Cardiac muscle cell (in vitro differentiated cells and primary cell): Measurements from ENCODE around the gene KLHL21. TPM values are rescaled to one million over a fixed set of nuclear protein-coding genes. Genes with fewer than 3 reads are reported as not detected.

Source experiments
- DNase-seq, 2 donors: peaks; one replicate each; pipeline versions ENCODE4 v3.0.0 to v3.0.0-alpha.2; 2010 to 2017; ENCODE audit warnings: low read depth in 1 of 2, low spot score in 1 of 2
- H3K27ac ChIP-seq: fragments of 200-600 bp; sonication (generic); 2 replicates; pipeline ENCODE4 v1.5.1; 2016
- H3K27me3 ChIP-seq: fragments of 200-600 bp; sonication (generic); 2 replicates; pipeline ENCODE4 v1.6.0; 2016; ENCODE audit warnings: control low read depth
- H3K36me3 ChIP-seq: fragments of 200-600 bp; sonication (generic); 2 replicates; pipeline ENCODE4 v1.5.1; 2016; ENCODE audit warnings: control low read depth
- H3K4me1 ChIP-seq: fragments of 200-600 bp; sonication (generic); 2 replicates; pipeline ENCODE4 v1.8.1; 2017; ENCODE audit warnings: low read depth, mild to moderate bottlenecking, mixed run types
- H3K4me3 ChIP-seq: fragments of 200-600 bp; sonication (generic); 2 replicates; pipeline ENCODE4 v1.5.1; 2016; ENCODE audit warnings: mild to moderate bottlenecking
- H3K9me3 ChIP-seq: fragments of 200-600 bp; sonication (generic); 2 replicates; pipeline ENCODE4 v1.5.1; 2017; ENCODE audit warnings: low read depth, mild to moderate bottlenecking, control low read depth
- polyA plus RNA-seq: library from polyadenylated mRNA; unstranded; fragments of >200 nt; fragmentation: Nextera tagmentation; extraction: Ambion mirVana; gene quantifications from 2 replicates; pipeline ENCODE4 v1.2.1, GENCODE V29; 2016
- total RNA-seq: library from RNA; depleted of rRNA; stranded (reverse); fragments of >200 nt; gene quantifications from 2 replicates; pipeline ENCODE4 v1.2.3, GENCODE V29; 2016
- TF ChIP-seq, protein P1 (sequence below): IDR thresholded peaks from 2 replicates; pipeline ENCODE4 v1.5.1; 2012; ENCODE audit warnings: low read depth, mild to moderate bottlenecking, low read length

KLHL21 gene
- total and polyA plus RNA-seq, 2 experiments from 2014 or later: 40.6 to 90.5 TPM

- H3K4me1 ChIP-seq: peaks cover 19% of the 10 kb centered on the region
- H3K27ac ChIP-seq: peak overlapping the region; percentile 91
- TF ChIP-seq, protein P1, sequence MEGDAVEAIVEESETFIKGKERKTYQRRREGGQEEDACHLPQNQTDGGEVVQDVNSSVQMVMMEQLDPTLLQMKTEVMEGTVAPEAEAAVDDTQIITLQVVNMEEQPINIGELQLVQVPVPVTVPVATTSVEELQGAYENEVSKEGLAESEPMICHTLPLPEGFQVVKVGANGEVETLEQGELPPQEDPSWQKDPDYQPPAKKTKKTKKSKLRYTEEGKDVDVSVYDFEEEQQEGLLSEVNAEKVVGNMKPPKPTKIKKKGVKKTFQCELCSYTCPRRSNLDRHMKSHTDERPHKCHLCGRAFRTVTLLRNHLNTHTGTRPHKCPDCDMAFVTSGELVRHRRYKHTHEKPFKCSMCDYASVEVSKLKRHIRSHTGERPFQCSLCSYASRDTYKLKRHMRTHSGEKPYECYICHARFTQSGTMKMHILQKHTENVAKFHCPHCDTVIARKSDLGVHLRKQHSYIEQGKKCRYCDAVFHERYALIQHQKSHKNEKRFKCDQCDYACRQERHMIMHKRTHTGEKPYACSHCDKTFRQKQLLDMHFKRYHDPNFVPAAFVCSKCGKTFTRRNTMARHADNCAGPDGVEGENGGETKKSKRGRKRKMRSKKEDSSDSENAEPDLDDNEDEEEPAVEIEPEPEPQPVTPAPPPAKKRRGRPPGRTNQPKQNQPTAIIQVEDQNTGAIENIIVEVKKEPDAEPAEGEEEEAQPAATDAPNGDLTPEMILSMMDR: no peak
- H3K36me3 ChIP-seq: no peaks in the 10 kb centered on the region
- no peaks in the 10 kb centered on the region for H3K27me3 ChIP-seq
- H3K4me3 ChIP-seq: no peak overlapping the region
- DNase-seq: no peak
- H3K9me3 ChIP-seq: no peaks in the 10 kb centered on the region
Measured at GRCh38 chr1:6577831-6578525, 24.7 kb downstream of the KLHL21 start.

GRCh38 chr1:6574818-6575217, 27.9 kb downstream of the KLHL21 start:
- Histone ChIP-seq H3K27me3 (no peaks in the 10 kb centered on the region), H3K36me3 (no peaks in the 10 kb centered on the region), H3K4me3 (no peak overlapping the region), H3K27ac (no peak overlapping the region), H3K9me3 (no peaks in the 10 kb centered on the region), H3K4me1 (peaks cover 5% of the 10 kb centered on the region)
- no peak for DNase-seq
- TF ChIP-seq, protein P1: no peak

GRCh38 chr1:6574025-6574620, 28.5 kb downstream of the KLHL21 start:
- TF ChIP-seq, protein P1: no peak

DNA sequence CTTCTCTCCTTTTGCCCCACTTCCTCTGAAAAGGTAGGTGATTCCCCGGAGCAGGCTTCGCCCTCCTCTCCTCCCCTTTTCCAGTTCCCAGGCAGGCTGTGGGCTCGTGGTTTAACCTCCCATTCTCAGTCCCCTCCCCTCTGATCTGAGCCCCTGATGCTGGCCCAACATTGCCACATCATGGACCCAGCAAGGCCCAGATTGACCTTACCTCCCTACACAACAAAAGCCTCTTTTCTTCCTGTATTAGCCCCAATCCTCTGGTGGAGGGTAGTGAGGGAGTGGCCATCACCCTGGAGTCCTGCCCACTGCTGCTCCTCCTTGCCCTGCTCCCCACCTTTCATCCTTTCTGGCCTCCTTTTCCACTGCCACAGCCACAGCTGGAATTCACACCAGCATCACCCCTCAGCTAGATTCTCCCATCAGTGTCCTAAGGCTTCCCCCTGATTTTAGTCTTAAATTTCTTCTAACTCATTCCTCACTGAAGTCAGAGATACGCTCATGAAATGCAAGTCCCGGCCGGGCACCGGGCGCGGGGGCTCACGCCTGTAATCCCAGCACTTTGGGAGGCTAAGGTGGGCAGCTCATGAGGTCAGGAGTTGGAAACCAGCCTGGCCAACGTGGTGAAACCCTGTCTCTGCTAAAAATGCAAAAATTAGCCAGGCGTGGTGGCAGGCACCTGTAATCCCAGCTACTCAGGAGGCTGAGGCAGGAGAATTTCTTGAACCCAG, 29.9 kb downstream of the KLHL21 start:
- no peaks in the 10 kb centered on the region for H3K4me1 ChIP-seq
- H3K27ac ChIP-seq: no peak overlapping the region
- no peak overlapping the region for H3K4me3 ChIP-seq
- DNase-seq: no peak
- no peaks in the 10 kb centered on the region for H3K36me3 ChIP-seq
- H3K27me3 ChIP-seq: no peaks in the 10 kb centered on the region
- H3K9me3 ChIP-seq: no peaks in the 10 kb centered on the region
- TF ChIP-seq, protein P1: no peak

More at GRCh38 chr1:6574025-6574620, 28.5 kb downstream of the KLHL21 start:
- no peaks in the 10 kb centered on the region for H3K9me3 ChIP-seq
- no peaks in the 10 kb centered on the region for H3K27me3 ChIP-seq
- no peak for DNase-seq
- H3K4me3 ChIP-seq: no peak overlapping the region
- H3K27ac ChIP-seq: no peak overlapping the region
- H3K4me1 ChIP-seq: peaks cover 5% of the 10 kb centered on the region
- no peaks in the 10 kb centered on the region for H3K36me3 ChIP-seq

- H3K36me3 ChIP-seq: no peaks in the 10 kb centered on the region
- TF ChIP-seq, protein P1: no peak
- H3K27ac ChIP-seq: no peak overlapping the region
- no peak for DNase-seq
- no peak overlapping the region for H3K4me3 ChIP-seq
- no peaks in the 10 kb centered on the region for H3K4me1 ChIP-seq
- H3K9me3 ChIP-seq: no peaks in the 10 kb centered on the region
- H3K27me3 ChIP-seq: no peaks in the 10 kb centered on the region
Measured at GRCh38 chr1:6570987-6571386, 31.7 kb downstream of the KLHL21 start.
